Heart right ventricle (tissue), 16 donors: ENCODE results near the gene FARP1. TPM values are rescaled to one million over a fixed set of nuclear protein-coding genes. Genes with fewer than 3 reads are reported as not detected.

Source experiments
- ATAC-seq, 8 donors: fragments of 200-7000 bp; cut with Tn5 transposase; one replicate each; pipeline ENCODE4 v1.9.1; 2020; ENCODE audit warnings: mild to moderate bottlenecking in 8 of 8, moderate library complexity in 8 of 8, moderate number of reproducible peaks in 1 of 8
- DNase-seq, 2 donors: peaks; one replicate each; pipeline ENCODE4 v3.0.0-alpha.2; 2020
- H3K27ac ChIP-seq, 10 donors: fragments of 200-600 bp; sonication (generic) in 2 of 10; one replicate each; pipeline versions ENCODE4 v1.5.0 to v1.8.0; 2020 to 2022; ENCODE audit warnings: mild to moderate bottlenecking in 3 of 10
- H3K27me3 ChIP-seq, 7 donors: fragments of 200-600 bp; one replicate each; pipeline ENCODE4 v1.8.0; 2021 to 2022; ENCODE audit warnings: mild to moderate bottlenecking in 2 of 7
- H3K36me3 ChIP-seq, 9 donors: fragments of 200-600 bp; sonication (generic) in 1 of 9; one replicate each; pipeline versions ENCODE4 v1.5.0 to v1.8.0; 2020 to 2022; ENCODE audit warnings: mild to moderate bottlenecking in 2 of 9
- H3K4me1 ChIP-seq, 9 donors: fragments of 200-600 bp; sonication (generic) in 1 of 9; one replicate each; pipeline versions ENCODE4 v1.5.0 to v1.8.0; 2020 to 2022; ENCODE audit warnings: mild to moderate bottlenecking in 4 of 9
- H3K4me3 ChIP-seq, 10 donors: fragments of 200-600 bp; sonication (generic) in 2 of 10; one replicate each; pipeline versions ENCODE4 v1.5.0 to v1.8.0; 2020 to 2022; ENCODE audit warnings: mild to moderate bottlenecking in 7 of 10, moderate library complexity in 2 of 10
- H3K9me3 ChIP-seq, 11 donors: fragments of 200-600 bp in 10 of 11; sonication (generic) in 2 of 11; one replicate each; pipeline versions ENCODE4 v1.5.0 to v1.8.0; 2013 to 2022; ENCODE audit warnings: mild to moderate bottlenecking in 2 of 11, control low read depth in 1 of 11, moderate library complexity in 1 of 11
- CTCF ChIP-seq, 9 donors: fragments of 200-600 bp; sonication (generic) in 2 of 9; IDR thresholded peaks; one replicate each; pipeline versions ENCODE4 v1.5.0 to v1.8.0; 2021 to 2022; ENCODE audit warnings: antibody characterized with exemption in 9 of 9, mild to moderate bottlenecking in 5 of 9, moderate library complexity in 1 of 9
- WGBS, 2 donors: extraction: QIAGEN DNeasy Blood & Tissue Kit; methylation state at CpG; one replicate each; pipeline ENCODE4 v1.1.7; 2013; ENCODE audit warnings: inconsistent platforms in 1 of 2; 5-methylcytosine and 5-hydroxymethylcytosine counted together
- intact Hi-C, 10 donors: fragments of 100-400 bp; cut with DNase I; formaldehyde crosslinking; loops; one replicate each; pipeline versions ENCODE4 v1.11.1 to v1.14.2; 2022
- polyA plus RNA-seq, 2 donors: library from polyadenylated mRNA; stranded (reverse); fragments of 200-250 nt; gene quantifications; one replicate each; pipeline ENCODE4 v1.2.3, GENCODE V29; 2013
- total RNA-seq, 10 donors: library from RNA; stranded (reverse); fragmentation: NEBNext Ultra II Directional in 3 of 10; extraction: Animal tissue kit (Norgen Biotek cat#: 25700) in 3 of 10; gene quantifications; one replicate each; pipeline versions ENCODE4 v1.2.1 to v1.2.4, GENCODE V29; 2021 to 2023
- donor health status: Arrhythmogenic right ventricular cardiomyopathy.
- donor health status: ischemic (EF 13 %, LVEDD 7.1; RV severe dilation, severe dysfunction).
- donor health status: healthy with polysubstance abuse.
- donor health status: DM: no; HTN: yes; CAD: no.
- donor health status: DM: no; HTN: no; CAD: no.
- donor health status: ischemic (EF 25% LVEDD 6.9; RV normal size, moderate dysfunction).
- donor health status: ischemic (EF 25% LVEDD 5.7; RV mildly dilated, moderate dysfunction).
- donor health status: healthy.
- donor health status: DM: yes; HTN: yes; CAD: no.
- donor health status: Ischemic cardiomyopathy.
- donor health status: ischemic (EF 35%, LVEDD 5.7; RV mildly dilated, moderate dysfunction).
- donor health status: nonischemic (EF 11% LVEDD 7.7; RV severe dilation, severe dysfunction).
- donor health status: DM: yes; HTN: yes; CAD: no.
- donor health status: PGD.
- donor health status: ischemic (EF 29% LVEDD 5.4; RV normal size, mild dysfunction).
- donor health status: nonischemic (EF 23%, LVEDD 6.1; RV moderate dilation, normal function).

FARP1 gene
- total and polyA plus RNA-seq, 12 donors: 6.9 to 72.9 (median 17.1) TPM

- peaks cover 13 to 89% (median 82%) of the 10 kb centered on the region in 9 donors for H3K4me1 ChIP-seq
- H3K27ac ChIP-seq: peak overlapping the region in 1 of 10 donors; percentile 40
- ATAC-seq (no peak), DNase-seq (no peak)
- intact Hi-C loops: loop anchor here in 2 of 10 donors (10.0 kb wide), 1 partner anchor 87 kb away; the partner anchor contains the start of gene STK24 (in 2 of the 2)
- whole genome bisulfite sequencing, 2 donors: 78 to 83% methylated on average over 5 of the region's 5 CpGs
- TF ChIP-seq CTCF (IDR thresholded peaks at IDR 0.05): no peak
- no peak overlapping the region for H3K4me3 ChIP-seq
- H3K9me3 ChIP-seq: no peaks in the 10 kb centered on the region
- H3K36me3 ChIP-seq: no peaks in the 10 kb centered on the region
- no peaks in the 10 kb centered on the region for H3K27me3 ChIP-seq
These were observed 344.6 kb downstream of the FARP1 start for GRCh38 chr13:98487522-98487921.

GRCh38 chr13:98488736-98489135, 345.8 kb downstream of the FARP1 start:
- Histone ChIP-seq H3K27ac (no peak overlapping the region), H3K27me3 (no peaks in the 10 kb centered on the region), H3K9me3 (no peaks in the 10 kb centered on the region), H3K4me3 (no peak overlapping the region), H3K36me3 (no peaks in the 10 kb centered on the region), H3K4me1 (peaks cover 4 to 84% (median 77%) of the 10 kb centered on the region in 9 donors)
- ATAC-seq: no peak
- 76 to 82% methylated on average over 11 of the region's 11 CpGs for WGBS, 2 donors
- TF ChIP-seq CTCF (IDR thresholded peaks at IDR 0.05): no peak
- intact Hi-C loops: loop anchor here in 2 of 10 donors (10.0 kb wide), 1 partner anchor 86 kb away; the partner anchor contains the start of gene STK24 (in 2 of the 2)
- no peak for DNase-seq

- Histone ChIP-seq H3K36me3 (peaks cover 0 to 2% (median 0%) of the 10 kb centered on the region in 9 donors), H3K9me3 (no peaks in the 10 kb centered on the region), H3K27ac (no peak overlapping the region), H3K4me3 (no peak overlapping the region), H3K4me1 (peaks cover 4 to 75% (median 69%) of the 10 kb centered on the region in 9 donors), H3K27me3 (no peaks in the 10 kb centered on the region)
- DNase-seq (no peak), ATAC-seq (no peak)
- 88 to 93% methylated on average over 8 of the region's 8 CpGs for WGBS, 2 donors
- intact Hi-C loops: loop anchor here in 3 of 10 donors (10.0 kb wide), 2 partner anchors 65 to 85 kb away; partner anchors contain the start of gene STK24 (in 2 of the 3)
- TF ChIP-seq CTCF (IDR thresholded peaks at IDR 0.05): no peak
These were observed 346.7 kb downstream of the FARP1 start for GRCh38 chr13:98489446-98490194.

GRCh38 chr13:98490195-98490836, 347.4 kb downstream of the FARP1 start:
- ATAC-seq (no peak), DNase-seq (no peak)
- TF ChIP-seq CTCF (IDR thresholded peaks at IDR 0.05): no peak
- H3K4me1 ChIP-seq: peaks cover 4 to 71% (median 64%) of the 10 kb centered on the region in 9 donors
- no peak overlapping the region for H3K27ac ChIP-seq
- peaks cover 0 to 8% (median 0%) of the 10 kb centered on the region in 9 donors for H3K36me3 ChIP-seq
- no peaks in the 10 kb centered on the region for H3K27me3 ChIP-seq
- intact Hi-C loops: loop anchor here in 1 of 10 donors (10.0 kb wide), 1 partner anchor 64 kb away; no protein-coding TSS in a partner anchor
- 47 to 51% methylated on average over 9 of the region's 9 CpGs for WGBS, 2 donors
- no peaks in the 10 kb centered on the region for H3K9me3 ChIP-seq
- no peak overlapping the region for H3K4me3 ChIP-seq
